Activated naive CD4-positive, alpha-beta T cell treated with anti-CD3 and anti-CD28 coated beads, Interleukin-2, amount 10 ng/mL, durations not matched to agents 7 days and 5 days (primary cell): Measurements from ENCODE around the gene LRIT2.
"Not testable (repeated sequence)": the region's sequence is repeated elsewhere in the genome, so short reads cannot be mapped to it uniquely, and the experiment has no call there.

ENCODE experiments used
- CTCF ChIA-PET: fragments of 350-600 bp; sonication (Branson Sonifier 250); formaldehyde crosslinking; loops from one replicate; lab custom pipeline; 2021; ENCODE audit warnings: antibody characterized with exemption; lab: Charles Lee
- DNase-seq: peaks from one replicate; pipeline ENCODE4 v3.0.0-alpha.2; 2020
- H3K27ac Mint-ChIP-seq: one replicate; pipeline ENCODE4 v1.8.0; 2021; ENCODE audit warnings: mild to moderate bottlenecking, moderate library complexity, mixed read lengths
- H3K27me3 Mint-ChIP-seq: one replicate; pipeline ENCODE4 v1.8.0; 2021; ENCODE audit warnings: mild to moderate bottlenecking, mixed read lengths
- H3K36me3 Mint-ChIP-seq: one replicate; pipeline ENCODE4 v1.8.0; 2021; ENCODE audit warnings: mixed read lengths
- H3K4me1 Mint-ChIP-seq: one replicate; pipeline ENCODE4 v1.8.0; 2021; ENCODE audit warnings: mixed read lengths
- H3K4me3 Mint-ChIP-seq: one replicate; pipeline ENCODE4 v1.8.0; 2021; ENCODE audit warnings: mild to moderate bottlenecking, moderate library complexity, mixed read lengths
- H3K9me3 Mint-ChIP-seq: one replicate; pipeline ENCODE4 v1.8.0; 2021; ENCODE audit warnings: mixed read lengths

Gene LRIT2

DNA sequence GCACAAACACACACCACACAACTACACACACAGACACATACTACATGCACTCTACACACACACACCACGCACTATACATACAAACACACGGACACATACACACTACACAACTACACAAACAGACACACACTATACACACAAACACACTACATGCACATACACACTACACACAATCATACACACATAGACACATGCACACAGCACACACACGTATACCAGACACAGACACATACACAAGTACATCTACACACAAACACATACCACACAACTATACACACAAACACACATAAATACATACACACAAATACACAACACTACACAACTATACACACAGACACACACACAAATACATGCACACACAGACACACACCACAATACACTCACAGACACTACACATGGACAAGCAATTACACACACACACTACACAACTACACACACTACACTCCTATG lies 47.2 kb downstream of the LRIT2 start:
- DNase-seq, result no peak
- H3K36me3 Mint-ChIP-seq, result no peaks in the 10 kb centered on the region
- H3K9me3 Mint-ChIP-seq, result no peaks in the 10 kb centered on the region
- no peaks in the 10 kb centered on the region for H3K27me3 Mint-ChIP-seq
- CTCF ChIA-PET, result interaction anchor here (0.7 to 1.1 kb wide), 3 partner anchors 13 to 30 kb away, joined by 4 to 7 read pairs (median 4); no protein-coding TSS in a partner anchor
- H3K4me3 Mint-ChIP-seq, result no peak overlapping the region
- H3K4me1 Mint-ChIP-seq, result peaks cover 6% of the 10 kb centered on the region
- no peak overlapping the region for H3K27ac Mint-ChIP-seq

DNA sequence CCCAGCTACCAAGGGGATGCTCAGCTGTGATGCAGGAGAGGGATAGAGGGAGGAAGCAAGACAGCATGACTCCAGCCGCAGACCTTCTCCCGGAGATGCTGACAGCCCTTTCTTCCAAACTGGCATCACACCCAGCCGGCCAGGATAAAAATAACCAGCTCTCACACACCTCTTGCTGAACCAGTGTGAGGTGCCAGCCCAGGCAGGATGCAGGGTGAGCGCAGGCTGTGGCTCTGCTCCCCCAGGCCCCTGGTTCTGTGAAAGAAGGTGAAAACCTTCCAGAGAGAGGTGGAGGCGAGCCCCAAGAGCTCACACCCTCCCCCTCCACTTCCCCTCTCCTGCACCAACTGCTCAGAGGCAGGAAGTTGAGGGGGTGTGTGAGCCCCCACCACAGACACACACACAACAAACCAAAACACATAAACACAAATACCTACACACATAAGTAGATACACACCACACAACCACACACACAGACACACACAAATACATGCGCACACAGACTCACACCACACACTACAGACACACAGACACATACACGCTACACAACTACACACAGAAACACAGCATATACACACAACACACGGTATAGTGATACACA lies 47.7 kb downstream of the LRIT2 start:
- H3K27me3 Mint-ChIP-seq, result no peaks in the 10 kb centered on the region
- H3K4me3 Mint-ChIP-seq, result no peak overlapping the region
- H3K27ac Mint-ChIP-seq, result no peak overlapping the region
- H3K9me3 Mint-ChIP-seq, result no peaks in the 10 kb centered on the region
- DNase-seq, result peak; percentile 80
- H3K36me3 Mint-ChIP-seq, result no peaks in the 10 kb centered on the region
- H3K4me1 Mint-ChIP-seq, result peaks cover 6% of the 10 kb centered on the region
- CTCF ChIA-PET, result interaction anchor here (0.7 to 1.2 kb wide), 5 partner anchors 13 to 37 kb away, joined by 3 to 7 read pairs (median 4); no protein-coding TSS in a partner anchor

DNA sequence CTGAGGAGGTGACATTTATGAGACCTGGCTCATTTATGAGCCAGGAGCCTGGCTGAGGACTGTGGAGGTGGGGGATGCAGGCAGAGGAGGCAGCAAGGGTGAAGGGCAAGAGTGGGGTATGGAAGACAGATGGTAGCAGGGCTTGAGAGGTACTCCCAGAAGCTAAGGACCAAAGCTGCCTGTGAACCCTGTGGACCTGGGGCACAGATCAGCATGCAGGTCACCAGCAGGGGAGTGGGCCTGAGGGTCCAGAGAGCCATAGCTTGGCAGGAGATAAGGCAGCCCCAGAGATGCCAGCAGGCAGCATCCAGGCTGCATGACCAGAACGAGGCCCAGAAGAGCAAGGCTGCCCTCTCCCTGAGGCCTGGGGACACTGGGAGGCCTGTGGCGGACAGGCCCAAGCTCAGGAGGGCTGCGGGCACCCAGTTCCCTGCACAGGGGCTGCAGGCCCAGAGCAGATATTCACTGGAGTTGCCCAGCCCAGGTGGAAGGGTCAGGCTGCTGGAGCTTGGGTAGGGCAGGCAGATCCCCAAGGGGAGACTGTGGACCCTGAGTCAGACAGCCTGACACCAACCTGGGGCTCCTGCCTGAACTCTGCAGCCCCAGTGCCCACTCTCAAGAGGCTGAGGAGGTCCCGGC lies 48.4 kb downstream of the LRIT2 start:
- Mint-ChIP-seq H3K4me1 (peaks cover 6% of the 10 kb centered on the region), H3K4me3 (peak overlapping the region; percentile 10), H3K27me3 (no peaks in the 10 kb centered on the region), H3K36me3 (no peaks in the 10 kb centered on the region), H3K27ac (peak overlapping the region; percentile 87), H3K9me3 (no peaks in the 10 kb centered on the region)
- DNase-seq, result no peak
- CTCF ChIA-PET, result interaction anchor here (1.0 to 1.2 kb wide), 4 partner anchors 14 to 38 kb away, joined by 3 to 7 read pairs (median 4); no protein-coding TSS in a partner anchor

DNA sequence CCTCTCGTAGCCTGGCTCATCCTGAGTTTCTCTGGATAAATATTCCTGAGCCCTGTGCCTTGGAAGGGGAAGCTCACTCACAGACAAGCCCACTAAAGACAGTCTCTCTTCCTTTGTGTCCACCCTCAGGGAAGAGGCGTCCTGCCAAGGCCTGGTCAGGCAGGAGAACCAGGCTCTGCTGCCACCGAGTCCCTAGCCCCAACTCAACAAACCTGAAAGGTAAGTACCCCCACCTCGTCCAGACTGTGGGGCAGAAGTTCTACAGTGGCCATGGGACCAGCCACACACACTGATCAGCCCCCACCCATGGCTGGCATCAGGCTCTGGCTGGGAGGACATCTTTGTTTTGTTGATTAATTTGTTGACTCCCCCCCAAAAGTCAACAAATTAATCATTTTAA lies 49.0 kb downstream of the LRIT2 start:
- Mint-ChIP-seq H3K27ac (peak overlapping the region; percentile 87), H3K27me3 (peaks cover 5% of the 10 kb centered on the region), H3K9me3 (no peaks in the 10 kb centered on the region), H3K4me1 (peaks cover 6% of the 10 kb centered on the region), H3K36me3 (no peaks in the 10 kb centered on the region), H3K4me3 (no peak overlapping the region)
- DNase-seq, result no peak
- CTCF ChIA-PET, result interaction anchor here (1.0 to 1.2 kb wide), 2 partner anchors 21 to 38 kb away, joined by 3 read pairs; no protein-coding TSS in a partner anchor

DNA sequence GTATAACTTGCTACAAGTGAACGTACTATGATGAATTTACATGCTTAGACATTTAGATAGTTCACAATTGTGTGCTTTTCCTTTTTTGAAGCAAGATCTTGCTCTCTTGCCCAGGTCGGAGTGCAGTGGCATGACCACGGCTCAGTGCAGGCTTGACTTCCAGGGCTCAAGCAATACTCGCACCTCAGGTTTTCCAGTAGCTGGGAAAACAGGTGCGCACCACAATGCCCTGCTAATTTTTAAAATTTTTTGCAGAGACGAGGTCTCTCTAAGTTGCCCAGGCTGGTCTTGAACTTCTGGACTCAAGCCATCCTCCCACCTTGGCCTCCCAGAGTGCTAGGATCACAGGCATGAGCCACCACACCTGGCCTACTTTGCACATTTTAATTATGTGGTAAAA lies 49.9 kb downstream of the LRIT2 start:
- CTCF ChIA-PET, result interaction anchor here (1.0 kb wide), 1 partner anchor 39 kb away, joined by 3 read pairs; no protein-coding TSS in a partner anchor
- Mint-ChIP-seq H3K4me1 (peaks cover 6% of the 10 kb centered on the region), H3K9me3 (no peaks in the 10 kb centered on the region), H3K4me3 (no peak overlapping the region), H3K36me3 (no peaks in the 10 kb centered on the region), H3K27me3 (peaks cover 7% of the 10 kb centered on the region), H3K27ac (no peak overlapping the region)
- no peak for DNase-seq

DNA sequence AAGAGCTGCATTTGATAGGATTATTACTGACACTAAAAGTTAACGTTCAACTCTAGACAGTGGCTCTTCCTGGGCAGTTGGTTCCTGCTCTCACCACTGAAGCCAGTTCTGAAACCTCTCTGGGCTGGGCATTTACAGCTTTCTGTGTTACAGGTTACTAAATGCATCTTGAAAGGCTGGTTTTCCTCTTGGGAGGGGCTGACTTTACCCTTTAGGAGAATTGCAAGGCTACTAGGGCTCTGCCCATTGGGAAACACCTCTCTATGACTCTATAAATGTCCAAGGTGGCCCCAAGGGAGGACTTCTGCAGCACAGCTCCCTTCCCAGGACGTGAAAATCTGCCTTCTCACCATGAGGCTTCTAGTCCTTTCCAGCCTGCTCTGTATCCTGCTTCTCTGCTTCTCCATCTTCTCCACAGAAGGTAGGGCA lies 51.8 kb downstream of the LRIT2 start, which contains the start of gene GPR15LG:
Gene GPR15LG (plus strand): TSS at position 301 of the 429 bp plus-strand sequence. CDS start 51 bp downstream, at position 352.
- Mint-ChIP-seq H3K4me3 (no peak within 1 kb of the TSS), H3K36me3 (no peaks in the 10 kb centered on the region), H3K9me3 (no peaks in the 10 kb centered on the region), H3K27ac (no peak within 1 kb of the TSS), H3K27me3 (peaks cover 7% of the 10 kb centered on the region), H3K4me1 (peaks cover 6% of the 10 kb centered on the region)
- CTCF ChIA-PET, result interaction anchor here (1.0 kb wide), 1 partner anchor 25 kb away, joined by 3 read pairs; no protein-coding TSS in a partner anchor
- no peak for DNase-seq

DNA sequence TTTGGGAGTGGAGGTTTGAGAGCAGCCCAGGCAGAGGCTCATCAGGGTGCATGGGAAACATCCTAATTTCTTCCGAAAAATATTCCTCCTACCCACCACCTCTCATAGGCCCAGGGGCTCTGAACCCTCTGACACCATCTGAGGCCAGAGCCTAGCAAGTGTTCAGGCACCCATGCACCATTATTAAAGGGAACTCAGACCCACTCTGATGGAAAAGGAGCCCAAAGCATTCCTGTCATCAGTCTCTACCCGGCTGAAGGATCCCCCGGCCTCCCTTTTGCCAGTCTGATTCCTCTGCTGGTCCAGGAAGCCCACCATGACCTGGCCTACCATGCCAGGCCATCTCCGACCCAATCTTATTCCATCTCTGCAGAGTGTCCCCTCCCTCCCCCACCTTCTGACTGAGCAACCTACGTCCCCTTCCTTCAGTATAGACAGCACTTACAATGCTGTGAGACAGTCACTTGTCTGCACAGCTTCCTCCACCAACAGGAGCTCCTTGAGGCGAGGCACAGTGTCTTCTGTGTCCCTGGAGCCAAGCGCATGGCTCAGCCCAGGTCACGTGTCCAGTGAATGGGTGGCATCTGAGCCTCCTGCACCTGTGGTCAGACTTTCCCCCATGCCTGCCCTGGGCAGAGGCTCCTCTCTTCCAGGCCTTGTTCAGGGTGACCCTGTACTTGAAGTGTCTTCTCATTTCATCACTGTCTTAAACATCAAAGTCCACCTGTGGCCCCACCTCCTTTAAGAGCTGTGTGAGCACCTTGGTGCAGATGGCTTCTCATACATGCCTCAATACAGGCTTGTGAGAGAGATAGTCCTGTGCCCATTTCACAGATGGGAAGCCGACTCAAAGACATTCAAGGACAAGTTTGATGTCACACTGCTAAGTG lies 52.6 kb downstream of the LRIT2 start:
- no peak overlapping the region for H3K4me3 Mint-ChIP-seq
- no peaks in the 10 kb centered on the region for H3K9me3 Mint-ChIP-seq
- DNase-seq, result no peak
- H3K36me3 Mint-ChIP-seq, result no peaks in the 10 kb centered on the region
- CTCF ChIA-PET, result interaction anchor here (1.0 kb wide), 1 partner anchor 24 kb away, joined by 3 read pairs; no protein-coding TSS in a partner anchor
- H3K4me1 Mint-ChIP-seq, result peaks cover 6% of the 10 kb centered on the region
- peak overlapping the region; percentile 24 for H3K27ac Mint-ChIP-seq
- H3K27me3 Mint-ChIP-seq, result peaks cover 7% of the 10 kb centered on the region

DNA sequence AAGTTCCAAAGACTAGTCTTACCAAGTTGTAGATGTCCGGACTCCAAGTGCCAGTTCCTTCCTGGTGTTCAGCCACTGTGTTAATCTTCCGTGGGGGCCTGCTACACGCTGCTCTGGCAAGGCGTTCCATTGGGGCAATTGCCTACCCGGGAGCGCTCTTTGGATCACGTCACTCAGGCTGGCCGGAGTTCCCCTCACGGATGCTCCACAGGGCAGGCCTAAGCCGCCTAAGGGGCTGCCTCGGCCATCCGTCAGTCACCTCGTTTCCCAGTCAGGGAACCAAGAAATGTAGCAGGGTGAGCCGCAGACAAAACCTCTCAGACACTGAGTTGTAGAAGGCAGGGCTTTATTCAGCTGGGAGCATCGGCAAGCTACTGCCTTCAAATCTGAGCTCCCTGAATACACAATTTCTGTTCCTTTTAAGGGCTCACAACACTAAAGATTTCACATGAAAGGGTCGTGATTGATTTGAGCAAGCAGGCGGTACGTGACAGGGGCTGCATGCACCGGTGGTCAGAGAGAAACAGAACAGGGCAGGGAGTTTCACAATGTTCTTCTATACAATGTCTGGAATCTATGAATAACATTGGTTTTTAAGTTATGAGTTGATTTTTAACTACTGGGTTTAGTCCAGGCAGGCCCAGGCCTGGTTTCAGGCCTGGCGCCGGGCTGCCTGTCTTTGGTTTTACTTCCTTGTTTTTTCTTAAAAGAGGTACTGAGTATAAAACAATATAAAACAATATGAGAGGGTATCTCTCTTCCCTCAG lies 53.5 kb downstream of the LRIT2 start:
- H3K36me3 Mint-ChIP-seq, DNase-seq, H3K27me3 Mint-ChIP-seq, H3K9me3 Mint-ChIP-seq, H3K4me3 Mint-ChIP-seq, H3K4me1 Mint-ChIP-seq, CTCF ChIA-PET: not testable (repeated sequence)
- H3K27ac Mint-ChIP-seq, result peak overlapping the region; percentile 24

DNA sequence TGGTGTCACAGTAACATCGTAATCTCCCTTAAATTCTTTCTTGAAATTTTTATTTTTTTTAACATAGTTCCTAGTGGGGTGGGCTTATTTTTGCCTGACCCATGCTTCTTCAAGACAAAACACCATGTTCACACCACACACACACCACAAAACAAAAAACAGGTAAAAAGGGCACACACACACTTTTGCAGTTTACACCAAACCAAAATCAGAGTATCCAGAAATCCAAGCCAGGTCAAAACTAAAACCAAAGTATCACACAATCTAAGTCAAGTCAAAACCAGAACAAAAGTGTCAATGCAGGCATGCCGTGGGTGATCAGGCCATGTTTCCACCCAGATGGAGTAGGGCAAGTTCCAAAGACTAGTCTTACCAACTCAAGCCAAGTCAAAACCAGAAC lies 54.1 kb downstream of the LRIT2 start:
- H3K4me1 Mint-ChIP-seq, H3K9me3 Mint-ChIP-seq, H3K27ac Mint-ChIP-seq, H3K36me3 Mint-ChIP-seq, DNase-seq, CTCF ChIA-PET, H3K4me3 Mint-ChIP-seq: not testable (repeated sequence)
- peaks cover 11% of the 10 kb centered on the region for H3K27me3 Mint-ChIP-seq
